ENCODE data around the gene MPL. TPM values are rescaled to one million over a fixed set of nuclear protein-coding genes. Genes with fewer than 3 reads are reported as not detected.

MPL gene
- total RNA-seq, 1 experiment from 2014 or later = not detected

- Histone ChIP-seq H3K27me3 (replicated peaks; ENCODE audit: insufficient read depth, low read depth, low read length, poor library complexity) (no peaks in the 10 kb centered on the region), H3K9me3 (ENCODE audit: low read depth, low read length, poor library complexity, severe bottlenecking) (no peaks in the 10 kb centered on the region), H3K36me3 (ENCODE audit: insufficient read depth, low read length, poor library complexity, severe bottlenecking) (no peaks in the 10 kb centered on the region), H3K4me3 (ENCODE audit: low read depth, low read length, poor library complexity, severe bottlenecking) (no peak overlapping the region), H3K4me1 (ENCODE audit: insufficient read depth, low read length, poor library complexity, severe bottlenecking) (no peaks in the 10 kb centered on the region), H3K27ac (ENCODE audit: low read depth, low read length, poor library complexity, severe bottlenecking) (no peak overlapping the region)
- intact Hi-C loops (cut with micrococcal nuclease; ENCODE audit: unreplicated experiment) = no loop called here
- BruUV-seq (replicated peaks) = no TSS peak
- TF ChIP-seq CTCF (conservative IDR thresholded peaks at IDR 0.05; ENCODE audit: low read depth, low read length) (no peak), EZH2 (IDR thresholded peaks at IDR 0.05; ENCODE audit: borderline replicate concordance, low read depth, low read length, poor library complexity, severe bottlenecking) (no peak)
- DNase-seq (ENCODE audit: low spot score) = no peak
- POLR2A ChIA-PET (ENCODE audit: low non-redundant PET) = no interaction called here
- CTCF ChIA-PET = no interaction called here
Observed at GRCh38 chr1:43304314-43304681, 33.3 kb upstream of the MPL start.

- Histone ChIP-seq H3K4me3 (ENCODE audit: low read depth, low read length, poor library complexity, severe bottlenecking) (no peak overlapping the region), H3K36me3 (ENCODE audit: insufficient read depth, low read length, poor library complexity, severe bottlenecking) (no peaks in the 10 kb centered on the region), H3K27me3 (replicated peaks; ENCODE audit: insufficient read depth, low read depth, low read length, poor library complexity) (no peaks in the 10 kb centered on the region), H3K9me3 (ENCODE audit: low read depth, low read length, poor library complexity, severe bottlenecking) (no peaks in the 10 kb centered on the region), H3K27ac (ENCODE audit: low read depth, low read length, poor library complexity, severe bottlenecking) (no peak overlapping the region), H3K4me1 (ENCODE audit: insufficient read depth, low read length, poor library complexity, severe bottlenecking) (no peaks in the 10 kb centered on the region)
- no peak for DNase-seq (ENCODE audit: low spot score)
- intact Hi-C loops (cut with micrococcal nuclease; ENCODE audit: unreplicated experiment) = no loop called here
- BruUV-seq (replicated peaks) = no TSS peak
- ChIA-PET CTCF (no interaction called here), POLR2A (ENCODE audit: low non-redundant PET) (no interaction called here)
- no peak for TF ChIP-seq EZH2 (IDR thresholded peaks at IDR 0.05; ENCODE audit: borderline replicate concordance, low read depth, low read length, poor library complexity, severe bottlenecking)
- no peak for TF ChIP-seq CTCF (conservative IDR thresholded peaks at IDR 0.05; ENCODE audit: low read depth, low read length)
Observed at GRCh38 chr1:43304771-43305300, 32.8 kb upstream of the MPL start.

- Histone ChIP-seq H3K4me3 (ENCODE audit: low read depth, low read length, poor library complexity, severe bottlenecking) (no peak overlapping the region), H3K4me1 (ENCODE audit: insufficient read depth, low read length, poor library complexity, severe bottlenecking) (no peaks in the 10 kb centered on the region), H3K27ac (ENCODE audit: low read depth, low read length, poor library complexity, severe bottlenecking) (no peak overlapping the region), H3K27me3 (replicated peaks; ENCODE audit: insufficient read depth, low read depth, low read length, poor library complexity) (no peaks in the 10 kb centered on the region), H3K36me3 (ENCODE audit: insufficient read depth, low read length, poor library complexity, severe bottlenecking) (no peaks in the 10 kb centered on the region), H3K9me3 (ENCODE audit: low read depth, low read length, poor library complexity, severe bottlenecking) (no peaks in the 10 kb centered on the region)
- TF ChIP-seq EZH2 (IDR thresholded peaks at IDR 0.05; ENCODE audit: borderline replicate concordance, low read depth, low read length, poor library complexity, severe bottlenecking) = no peak
- TF ChIP-seq CTCF (conservative IDR thresholded peaks at IDR 0.05; ENCODE audit: low read depth, low read length) = no peak
- intact Hi-C loops (cut with micrococcal nuclease; ENCODE audit: unreplicated experiment) = no loop called here
- POLR2A ChIA-PET (ENCODE audit: low non-redundant PET) = no interaction called here
- BruUV-seq (replicated peaks) = no TSS peak
- CTCF ChIA-PET = no interaction called here
- no peak for DNase-seq (ENCODE audit: low spot score)
Observed at GRCh38 chr1:43305461-43305860, 32.2 kb upstream of the MPL start.

Data from A673 (cell line).